Adrenal gland (tissue), 12 donors: ENCODE measurements around the gene LAYN. TPM values are rescaled to one million over a fixed set of nuclear protein-coding genes. Genes with fewer than 3 reads are reported as not detected.

Source experiments
- DNase-seq, 7 donors: peaks; one replicate each; pipeline ENCODE4 v3.0.0-alpha.2; 2019 to 2020
- H3K27ac ChIP-seq, 5 donors: fragments of 200-600 bp; sonication (generic) in 4 of 5; 1 replicate in 3 of 5; 2 replicates in 2 of 5; pipeline versions ENCODE4 v1.5.1 to v1.8.0; 2016 to 2020; ENCODE audit warnings: mild to moderate bottlenecking in 1 of 5
- H3K27me3 ChIP-seq: fragments of 200-600 bp; 2 replicates; pipeline ENCODE4 v1.8.0; 2021
- H3K36me3 ChIP-seq, 2 donors: fragments of 200-600 bp; replicated peaks in 1 of 2; 1 replicate in 1 of 2; 2 replicates in 1 of 2; pipeline versions ENCODE4 v1.5.1 to v1.8.0; 2018 to 2022
- H3K4me1 ChIP-seq, 2 donors: fragments of 200-600 bp; replicated peaks in 1 of 2; 1 replicate in 1 of 2; 2 replicates in 1 of 2; pipeline versions ENCODE4 v1.5.1 to v1.8.0; 2018 to 2021
- H3K4me3 ChIP-seq, 4 donors: fragments of 200-600 bp; sonication (generic) in 3 of 4; one replicate each; pipeline ENCODE4 v1.5.1; 2016 to 2018
- H3K9me3 ChIP-seq, 3 donors: fragments of 200-600 bp; sonication (generic) in 1 of 3; replicated peaks in 1 of 3; 1 replicate in 2 of 3; 2 replicates in 1 of 3; pipeline versions ENCODE4 v1.5.1 to v1.8.0; 2016 to 2021
- POLR2A ChIP-seq, 2 donors: fragments of 450-650 bp; IDR thresholded peaks; one replicate each; pipeline ENCODE4 v1.6.1; 2017; ENCODE audit warnings: antibody characterized with exemption in 2 of 2, mild to moderate bottlenecking in 2 of 2, moderate library complexity in 1 of 2
- WGBS, 4 donors: extraction: QIAGEN DNeasy Blood & Tissue Kit in 2 of 4; methylation state at CpG; one replicate each; pipeline versions ENCODE4 v1.1.5 to v1.1.7; 2013 to 2017; 5-methylcytosine and 5-hydroxymethylcytosine counted together
- intact Hi-C, 2 donors: fragments of 100-400 bp; cut with DNase I; formaldehyde crosslinking; loops; one replicate each; pipeline versions ENCODE4 v1.14.1 to v1.15.0; 2022 to 2023
- polyA plus RNA-seq, 3 donors: library from polyadenylated mRNA; stranded (reverse); fragments of 200-250 nt in 2 of 3; fragments of 350-450 nt in 1 of 3; fragmentation: Illumina TruSeq in 1 of 3; extraction: RNeasy Lipid Tissue Mini Kit (QIAGEN cat#74804) in 1 of 3; gene quantifications; one replicate each; pipeline ENCODE4 v1.2.3, GENCODE V29; 2013 to 2014
- total RNA-seq, 9 donors: library from RNA; depleted of rRNA in 4 of 9; stranded (reverse); fragments of >200 nt in 4 of 9; fragments of 120-200 nt in 1 of 9; fragmentation: NEBNext Ultra II Directional in 1 of 9; extraction: Animal tissue kit (Norgen Biotek cat#: 25700) in 1 of 9; gene quantifications; one replicate each; pipeline versions ENCODE4 v1.1.0 to v1.2.4, GENCODE V29; 2013 to 2023
- TF ChIP-seq, protein P1 (sequence below), 6 experiments: fragments of 450-650 bp in 4 of 6; fragments of 200-600 bp in 2 of 6; sonication (generic) in 1 of 6; IDR thresholded peaks; 1 replicate in 5 of 6; 2 replicates in 1 of 6; pipeline versions ENCODE4 v1.5.1 to v1.8.0; 2016 to 2021; ENCODE audit warnings: antibody characterized with exemption in 6 of 6, mild to moderate bottlenecking in 2 of 6, moderate library complexity in 1 of 6
- donor health status: healthy with polysubstance abuse.
- donor health status: Bipolar disorder and iron deficiency.
- donor health status: DM: yes; HTN: yes; CAD: no.
- donor health status: DM: no; HTN: no; CAD: no.
- donor health status: DM: no; HTN: no; CAD: no.
- donor health status: DM: yes; HTN: yes; CAD: no.

Gene LAYN
- total and polyA plus RNA-seq, 12 donors, result 1.5 to 5.4 (median 2.2) TPM

DNA sequence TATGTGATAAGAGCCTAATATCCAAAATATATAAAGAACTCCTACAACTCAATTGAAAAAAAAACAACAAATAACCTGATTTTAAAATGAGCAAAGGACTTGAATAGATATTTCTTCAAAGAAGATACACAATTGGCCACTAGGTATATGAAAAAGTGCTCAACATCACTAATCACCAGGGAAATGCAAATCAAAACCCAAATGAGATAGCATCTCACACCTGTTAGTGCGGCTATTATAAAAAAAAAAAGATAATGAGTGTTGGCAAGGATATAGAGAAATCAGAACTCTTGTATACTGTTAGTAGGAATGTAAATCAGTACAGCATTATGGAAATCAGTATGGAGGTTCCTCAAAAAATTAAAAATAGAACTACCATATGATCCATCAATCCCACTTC is 55.8 kb downstream of the LAYN start:
- no peak for DNase-seq
- Histone ChIP-seq H3K27ac (no peak overlapping the region), H3K9me3 (no peaks in the 10 kb centered on the region), H3K27me3 (no peaks in the 10 kb centered on the region), H3K4me1 (peaks cover 0 to 7% of the 10 kb centered on the region in 2 donors), H3K36me3 (no peaks in the 10 kb centered on the region), H3K4me3 (no peak overlapping the region)
- 86 to 100% (median 92%) methylated on average over 1 of the region's 1 CpG for WGBS, 4 donors
- no peak for TF ChIP-seq POLR2A (IDR thresholded peaks at IDR 0.05)
- TF ChIP-seq, protein P1, sequence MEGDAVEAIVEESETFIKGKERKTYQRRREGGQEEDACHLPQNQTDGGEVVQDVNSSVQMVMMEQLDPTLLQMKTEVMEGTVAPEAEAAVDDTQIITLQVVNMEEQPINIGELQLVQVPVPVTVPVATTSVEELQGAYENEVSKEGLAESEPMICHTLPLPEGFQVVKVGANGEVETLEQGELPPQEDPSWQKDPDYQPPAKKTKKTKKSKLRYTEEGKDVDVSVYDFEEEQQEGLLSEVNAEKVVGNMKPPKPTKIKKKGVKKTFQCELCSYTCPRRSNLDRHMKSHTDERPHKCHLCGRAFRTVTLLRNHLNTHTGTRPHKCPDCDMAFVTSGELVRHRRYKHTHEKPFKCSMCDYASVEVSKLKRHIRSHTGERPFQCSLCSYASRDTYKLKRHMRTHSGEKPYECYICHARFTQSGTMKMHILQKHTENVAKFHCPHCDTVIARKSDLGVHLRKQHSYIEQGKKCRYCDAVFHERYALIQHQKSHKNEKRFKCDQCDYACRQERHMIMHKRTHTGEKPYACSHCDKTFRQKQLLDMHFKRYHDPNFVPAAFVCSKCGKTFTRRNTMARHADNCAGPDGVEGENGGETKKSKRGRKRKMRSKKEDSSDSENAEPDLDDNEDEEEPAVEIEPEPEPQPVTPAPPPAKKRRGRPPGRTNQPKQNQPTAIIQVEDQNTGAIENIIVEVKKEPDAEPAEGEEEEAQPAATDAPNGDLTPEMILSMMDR (IDR thresholded peaks at IDR 0.05), result no peak
- intact Hi-C loops, result loop anchor here in 1 of 2 donors (10.0 kb wide), 1 partner anchor 248 kb away; no protein-coding TSS in a partner anchor

DNA sequence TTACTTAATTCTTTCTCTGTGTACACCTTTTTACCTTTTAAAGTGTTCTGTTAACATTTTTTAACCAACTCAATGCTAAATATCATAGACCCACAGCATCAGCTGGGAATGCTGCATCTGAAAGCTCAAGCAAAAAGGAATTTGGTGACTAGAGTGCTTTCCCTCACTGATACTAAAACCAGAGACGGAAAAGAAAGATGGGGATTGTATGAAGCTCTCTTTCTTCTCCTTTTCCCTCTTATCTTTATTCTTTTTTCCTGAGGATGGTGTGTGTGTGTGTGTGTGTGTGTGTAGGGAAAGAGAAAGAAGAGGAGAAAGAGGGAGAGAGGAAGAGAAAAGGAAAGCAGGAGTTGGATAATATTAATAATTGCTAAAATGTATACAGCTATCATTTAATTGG is 57.6 kb downstream of the LAYN start:
- WGBS, 4 donors, result 21 to 60% (median 55%) methylated on average over 1 of the region's 1 CpG
- Histone ChIP-seq H3K27me3 (no peaks in the 10 kb centered on the region), H3K4me3 (peak overlapping the region in 1 of 4 donors; percentile 33), H3K4me1 (peaks cover 0 to 7% of the 10 kb centered on the region in 2 donors), H3K36me3 (no peaks in the 10 kb centered on the region), H3K9me3 (no peaks in the 10 kb centered on the region), H3K27ac (peak overlapping the region in 1 of 5 donors; percentile 8)
- TF ChIP-seq POLR2A (IDR thresholded peaks at IDR 0.05), result no peak
- TF ChIP-seq, protein P1 (IDR thresholded peaks at IDR 0.05), result no peak
- DNase-seq, result no peak
- intact Hi-C loops, result loop anchor here in 1 of 2 donors (10.0 kb wide), 1 partner anchor 247 kb away; no protein-coding TSS in a partner anchor

DNA sequence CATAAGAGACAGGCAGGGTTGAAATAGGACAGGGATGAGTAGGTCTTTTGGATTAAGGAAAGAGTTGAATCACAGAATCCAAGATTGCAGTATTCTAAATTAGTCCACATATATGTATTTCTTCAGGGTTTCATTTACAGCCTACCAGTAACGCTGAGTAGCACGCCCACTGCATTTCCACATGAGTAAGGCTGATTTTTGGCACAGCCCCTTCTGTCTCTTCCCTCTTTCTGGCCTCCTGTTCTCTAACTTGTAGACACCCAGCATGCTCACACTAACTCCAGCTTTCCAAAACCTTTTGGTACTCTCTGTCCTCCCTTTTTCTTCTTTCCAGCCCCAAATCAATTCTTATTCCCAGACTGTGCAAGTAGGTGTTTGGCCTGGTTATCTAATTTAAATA is 58.0 kb downstream of the LAYN start:
- no peak for TF ChIP-seq POLR2A (IDR thresholded peaks at IDR 0.05)
- TF ChIP-seq, protein P1 (IDR thresholded peaks at IDR 0.05), result no peak
- H3K27me3 ChIP-seq, result no peaks in the 10 kb centered on the region
- peaks cover 0 to 7% of the 10 kb centered on the region in 2 donors for H3K4me1 ChIP-seq
- WGBS, 4 donors, result 37 to 71% (median 56%) methylated on average over 2 of the region's 2 CpGs
- H3K27ac ChIP-seq, result peak overlapping the region in 1 of 5 donors; percentile 8
- no peaks in the 10 kb centered on the region for H3K36me3 ChIP-seq
- no peak for DNase-seq
- intact Hi-C loops, result loop anchor here in 1 of 2 donors (10.0 kb wide), 1 partner anchor 246 kb away; no protein-coding TSS in a partner anchor
- H3K4me3 ChIP-seq, result no peak overlapping the region
- no peaks in the 10 kb centered on the region for H3K9me3 ChIP-seq

DNA sequence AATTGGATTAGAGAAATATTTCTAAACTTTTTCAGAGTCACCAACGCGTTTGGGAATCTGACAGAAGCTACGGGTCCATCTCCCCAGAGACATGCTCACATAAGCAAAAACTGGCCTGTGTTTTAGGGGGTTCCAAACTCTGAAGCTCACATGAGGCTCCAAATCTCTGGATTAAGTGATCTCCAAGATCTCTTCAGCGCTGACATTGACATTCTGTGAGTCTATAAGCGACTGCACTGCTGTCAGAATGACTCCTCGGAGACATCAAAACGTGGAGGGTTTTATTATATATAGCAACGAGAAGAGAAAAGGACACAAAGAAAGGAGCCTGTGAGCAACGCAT is 61.1 kb downstream of the LAYN start:
- intact Hi-C loops, result loop anchor here (5.0 kb wide), 1 partner anchor 176 kb away; no protein-coding TSS in a partner anchor
- 17 to 21% (median 21%) methylated on average over 9 of the region's 9 CpGs for WGBS, 4 donors

More for the DNA sequence above, 61.1 kb downstream of the LAYN start:
- Histone ChIP-seq H3K4me3 (peak overlapping the region in 1 of 4 donors; percentile 89), H3K27ac (peak overlapping the region in 3 of 5 donors; percentile 98 to 99 (median 99)), H3K36me3 (no peaks in the 10 kb centered on the region), H3K9me3 (no peaks in the 10 kb centered on the region), H3K27me3 (no peaks in the 10 kb centered on the region), H3K4me1 (peaks cover 12 to 36% of the 10 kb centered on the region in 2 donors)
- no peak for DNase-seq
- no peak for TF ChIP-seq POLR2A (IDR thresholded peaks at IDR 0.05)
- TF ChIP-seq, protein P1 (IDR thresholded peaks at IDR 0.05), result no peak
